ENCODE data around the gene CALML6. TPM values are rescaled to one million over a fixed set of nuclear protein-coding genes. Genes with fewer than 3 reads are reported as not detected.

CALML6 gene
- total and polyA plus RNA-seq, 2 of the 4 experiments (the other 2 are of a cell fraction): 0.91 TPM; not detected in 1

DNA sequence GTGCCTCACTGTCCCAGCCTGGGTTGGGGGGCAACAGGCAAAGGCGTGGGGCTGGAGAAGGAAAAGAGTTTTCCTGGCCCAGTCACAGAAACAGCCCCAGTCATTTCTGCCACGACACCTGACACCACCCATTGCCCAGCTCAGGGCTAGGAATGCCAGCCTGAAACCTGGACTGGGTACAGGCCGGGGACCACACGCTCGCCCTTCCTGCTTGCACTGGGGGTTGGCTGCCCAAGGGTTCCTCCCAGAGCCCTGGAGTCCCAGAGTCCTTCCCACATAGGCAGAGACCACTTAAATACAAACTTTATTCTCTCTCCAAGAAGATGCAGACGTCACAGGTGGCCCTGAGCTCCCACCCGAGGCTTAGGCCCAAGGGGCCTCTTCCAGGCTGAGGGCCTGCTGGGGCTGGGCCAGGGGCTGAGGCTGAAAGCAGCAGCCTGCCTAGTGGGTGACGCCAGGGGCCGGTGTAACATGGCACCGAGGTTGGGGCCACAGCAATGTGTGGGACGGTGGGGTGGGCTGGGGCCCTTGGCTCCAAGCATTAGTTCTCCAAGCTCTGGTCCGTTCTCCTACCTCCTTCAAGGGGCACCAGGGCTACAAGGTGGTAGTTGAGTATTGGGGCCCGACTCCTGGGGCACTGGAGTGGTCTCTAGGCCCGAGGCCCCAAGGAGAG lies 2.4 kb downstream of the CALML6 start:
- no peak for ATAC-seq (ENCODE audit: low read depth)
- peaks cover 4% of the 10 kb centered on the region; the same call in 1 of the 2 replicates for H3K9me1 ChIP-seq (ENCODE audit: insufficient read depth, low read length)
- no peak overlapping the region for H3K27ac ChIP-seq (ENCODE audit: insufficient read depth, low read length)
- H3K4me1 ChIP-seq (ENCODE audit: control insufficient read depth, insufficient read depth, low read length): peaks cover 2% of the 10 kb centered on the region; the same call in 1 of the 2 replicates
- H3K4me3 ChIP-seq (ENCODE audit: insufficient read depth, low read depth, low read length): no peak overlapping the region
- H3K4ac ChIP-seq (ENCODE audit: low read depth, low read length): no peak overlapping the region
- no peak overlapping the region for H4K5ac ChIP-seq (ENCODE audit: low read depth, low read length)
- no peak overlapping the region for H4K8ac ChIP-seq (ENCODE audit: low read depth in 2 of 2, low read length in 2 of 2)
- H2BK15ac ChIP-seq (ENCODE audit: low read depth, low read length): no peak overlapping the region
- no peaks in the 10 kb centered on the region for H4K20me1 ChIP-seq (ENCODE audit: insufficient read depth, low read length)
- no peak overlapping the region for H4K91ac ChIP-seq (ENCODE audit: insufficient read depth, low read depth, low read length)
- H3K79me1 ChIP-seq (ENCODE audit: low read depth in 1 of 2, low read length in 2 of 2): no peaks in the 10 kb centered on the region
- no peak overlapping the region for H3K9ac ChIP-seq (ENCODE audit: low read depth, low read length)
- intact Hi-C loops (cut with micrococcal nuclease) (no loop called here), dilution Hi-C loops (cut with HindIII; ENCODE audit: low sequenced_read_pairs, unreplicated experiment) (no loop called here), in situ Hi-C loops (cut with MboI; ENCODE audit: low sequenced_read_pairs) (no loop called here)
- no peaks in the 10 kb centered on the region for H3K9me3 ChIP-seq (ENCODE audit: control insufficient read depth, insufficient read depth, low read length)
- no peak overlapping the region for H3K4me2 ChIP-seq (ENCODE audit: low read depth, low read length)
- no peak overlapping the region for H2AFZ ChIP-seq (replicated peaks; ENCODE audit: low read length, poor library complexity)
- H3K23ac ChIP-seq (ENCODE audit: low read depth, low read length): no peak overlapping the region
- BruUV-seq (replicated peaks): no TSS peak
- H2AK5ac ChIP-seq (ENCODE audit: low read depth, low read length): no peak overlapping the region
- no peak for DNase-seq
- H2AK9ac ChIP-seq (replicated peaks; ENCODE audit: low read depth, low read length, poor library complexity): no peak overlapping the region
- WGBS, 2 experiments (ENCODE audit: extremely low coverage in 2 of 2, insufficient read length in 1 of 2): 86% methylated on average over 7 of the region's 14 CpGs; no CpG with 5 or more reads in 1 of the 2 experiments
- H2BK20ac ChIP-seq (ENCODE audit: low read depth, low read length): no peak overlapping the region
- H3K18ac ChIP-seq (ENCODE audit: low read depth, low read length): no peak overlapping the region
- no peak overlapping the region for H2BK5ac ChIP-seq (ENCODE audit: low read depth, low read length, poor library complexity, severe bottlenecking)
- ChIA-PET POLR2A (ENCODE audit: unreplicated experiment) (no interaction called here), CTCF (no interaction called here)
- TF ChIP-seq CHD1 (IDR thresholded peaks at IDR 0.05; ENCODE audit: low read depth, low read length): no peak
- no peak for TF ChIP-seq MXI1 (IDR thresholded peaks at IDR 0.05; ENCODE audit: borderline replicate concordance, low read depth, low read length)
- TF ChIP-seq SMC3 (IDR thresholded peaks at IDR 0.05; ENCODE audit: low read depth, low read length): no peak
- TF ChIP-seq BHLHE40 (IDR thresholded peaks at IDR 0.05; ENCODE audit: low read depth, low read length): no peak
- TF ChIP-seq, protein P1, sequence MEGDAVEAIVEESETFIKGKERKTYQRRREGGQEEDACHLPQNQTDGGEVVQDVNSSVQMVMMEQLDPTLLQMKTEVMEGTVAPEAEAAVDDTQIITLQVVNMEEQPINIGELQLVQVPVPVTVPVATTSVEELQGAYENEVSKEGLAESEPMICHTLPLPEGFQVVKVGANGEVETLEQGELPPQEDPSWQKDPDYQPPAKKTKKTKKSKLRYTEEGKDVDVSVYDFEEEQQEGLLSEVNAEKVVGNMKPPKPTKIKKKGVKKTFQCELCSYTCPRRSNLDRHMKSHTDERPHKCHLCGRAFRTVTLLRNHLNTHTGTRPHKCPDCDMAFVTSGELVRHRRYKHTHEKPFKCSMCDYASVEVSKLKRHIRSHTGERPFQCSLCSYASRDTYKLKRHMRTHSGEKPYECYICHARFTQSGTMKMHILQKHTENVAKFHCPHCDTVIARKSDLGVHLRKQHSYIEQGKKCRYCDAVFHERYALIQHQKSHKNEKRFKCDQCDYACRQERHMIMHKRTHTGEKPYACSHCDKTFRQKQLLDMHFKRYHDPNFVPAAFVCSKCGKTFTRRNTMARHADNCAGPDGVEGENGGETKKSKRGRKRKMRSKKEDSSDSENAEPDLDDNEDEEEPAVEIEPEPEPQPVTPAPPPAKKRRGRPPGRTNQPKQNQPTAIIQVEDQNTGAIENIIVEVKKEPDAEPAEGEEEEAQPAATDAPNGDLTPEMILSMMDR (conservative IDR thresholded peaks at IDR 0.05; ENCODE audit: low read depth, low read length): no peak
- TF ChIP-seq CEBPB (IDR thresholded peaks at IDR 0.05; ENCODE audit: low read depth, low read length): no peak
- no peak for TF ChIP-seq NFE2L2 (IDR thresholded peaks at IDR 0.05; ENCODE audit: low read depth, low read length)
- TF ChIP-seq, protein P2, sequence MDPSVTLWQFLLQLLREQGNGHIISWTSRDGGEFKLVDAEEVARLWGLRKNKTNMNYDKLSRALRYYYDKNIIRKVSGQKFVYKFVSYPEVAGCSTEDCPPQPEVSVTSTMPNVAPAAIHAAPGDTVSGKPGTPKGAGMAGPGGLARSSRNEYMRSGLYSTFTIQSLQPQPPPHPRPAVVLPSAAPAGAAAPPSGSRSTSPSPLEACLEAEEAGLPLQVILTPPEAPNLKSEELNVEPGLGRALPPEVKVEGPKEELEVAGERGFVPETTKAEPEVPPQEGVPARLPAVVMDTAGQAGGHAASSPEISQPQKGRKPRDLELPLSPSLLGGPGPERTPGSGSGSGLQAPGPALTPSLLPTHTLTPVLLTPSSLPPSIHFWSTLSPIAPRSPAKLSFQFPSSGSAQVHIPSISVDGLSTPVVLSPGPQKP (IDR thresholded peaks at IDR 0.05; ENCODE audit: borderline replicate concordance, low read depth, low read length): no peak
- no peak for TF ChIP-seq POLR2A (IDR thresholded peaks at IDR 0.05; ENCODE audit: low read depth, low read length)
- no peak for TF ChIP-seq FOS (IDR thresholded peaks at IDR 0.05; ENCODE audit: low read depth, low read length)
- TF ChIP-seq, protein P3, sequence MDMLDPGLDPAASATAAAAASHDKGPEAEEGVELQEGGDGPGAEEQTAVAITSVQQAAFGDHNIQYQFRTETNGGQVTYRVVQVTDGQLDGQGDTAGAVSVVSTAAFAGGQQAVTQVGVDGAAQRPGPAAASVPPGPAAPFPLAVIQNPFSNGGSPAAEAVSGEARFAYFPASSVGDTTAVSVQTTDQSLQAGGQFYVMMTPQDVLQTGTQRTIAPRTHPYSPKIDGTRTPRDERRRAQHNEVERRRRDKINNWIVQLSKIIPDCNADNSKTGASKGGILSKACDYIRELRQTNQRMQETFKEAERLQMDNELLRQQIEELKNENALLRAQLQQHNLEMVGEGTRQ (IDR thresholded peaks at IDR 0.05; ENCODE audit: low read depth, low read length): no peak
- no peak for TF ChIP-seq RFX5 (IDR thresholded peaks at IDR 0.05; ENCODE audit: low read depth, low read length)
- no peak for TF ChIP-seq MAZ (IDR thresholded peaks at IDR 0.05; ENCODE audit: borderline replicate concordance, low read depth, low read length)
- TF ChIP-seq RCOR1 (IDR thresholded peaks at IDR 0.05; ENCODE audit: insufficient replicate concordance, low read length): no peak
- TF ChIP-seq MAFK (IDR thresholded peaks at IDR 0.05; ENCODE audit: low read depth, low read length): no peak
- TF ChIP-seq RAD21 (IDR thresholded peaks at IDR 0.05; ENCODE audit: low read length): no peak
- H3K27me3 ChIP-seq (ENCODE audit: control insufficient read depth, insufficient read depth, low read length): peaks cover 3% of the 10 kb centered on the region; the same call in 1 of the 2 replicates
- no peak overlapping the region for H3K14ac ChIP-seq (replicated peaks; ENCODE audit: low read depth, low read length)
- H3K56ac ChIP-seq (ENCODE audit: extremely low read depth, insufficient read depth, low read length): no peak overlapping the region
- no peak overlapping the region for H2BK120ac ChIP-seq (ENCODE audit: low read depth, low read length)
- H3K36me3 ChIP-seq (ENCODE audit: control insufficient read depth, insufficient read depth, low read length): no peaks in the 10 kb centered on the region

Measured in IMR-90 (cell line).